GM12891 (cell line): ENCODE measurements around the gene ZMIZ1.

Experiments used
- PAX5 ChIP-seq: IDR thresholded peaks from 2 replicates; pipeline ENCODE4 v1.6.1; 2011; ENCODE audit warnings: low read length, moderate library complexity, mild to moderate bottlenecking; ENCODE audit not compliant: insufficient read depth, severe bottlenecking
- POLR2A ChIP-seq: IDR thresholded peaks from 2 replicates; pipeline ENCODE4 v1.6.1; 2011; ENCODE audit warnings: low read depth, low read length, control low read depth
- POLR2AphosphoS5 ChIP-seq: IDR thresholded peaks from 2 replicates; pipeline ENCODE4 v1.6.1; 2011; ENCODE audit warnings: low read depth, low read length, control low read depth
- POU2F2 ChIP-seq: IDR thresholded peaks from 2 replicates; pipeline ENCODE4 v1.6.1; 2011; ENCODE audit warnings: low read depth, mild to moderate bottlenecking, control low read depth, low read length, moderate library complexity
- SPI1 ChIP-seq: IDR thresholded peaks from 2 replicates; pipeline ENCODE4 v1.6.1; 2011; ENCODE audit warnings: low read depth, low read length, control low read depth
- TAF1 ChIP-seq: IDR thresholded peaks from 2 replicates; pipeline ENCODE4 v1.6.1; 2011; ENCODE audit warnings: low read depth, low read length, control low read depth

DNA sequence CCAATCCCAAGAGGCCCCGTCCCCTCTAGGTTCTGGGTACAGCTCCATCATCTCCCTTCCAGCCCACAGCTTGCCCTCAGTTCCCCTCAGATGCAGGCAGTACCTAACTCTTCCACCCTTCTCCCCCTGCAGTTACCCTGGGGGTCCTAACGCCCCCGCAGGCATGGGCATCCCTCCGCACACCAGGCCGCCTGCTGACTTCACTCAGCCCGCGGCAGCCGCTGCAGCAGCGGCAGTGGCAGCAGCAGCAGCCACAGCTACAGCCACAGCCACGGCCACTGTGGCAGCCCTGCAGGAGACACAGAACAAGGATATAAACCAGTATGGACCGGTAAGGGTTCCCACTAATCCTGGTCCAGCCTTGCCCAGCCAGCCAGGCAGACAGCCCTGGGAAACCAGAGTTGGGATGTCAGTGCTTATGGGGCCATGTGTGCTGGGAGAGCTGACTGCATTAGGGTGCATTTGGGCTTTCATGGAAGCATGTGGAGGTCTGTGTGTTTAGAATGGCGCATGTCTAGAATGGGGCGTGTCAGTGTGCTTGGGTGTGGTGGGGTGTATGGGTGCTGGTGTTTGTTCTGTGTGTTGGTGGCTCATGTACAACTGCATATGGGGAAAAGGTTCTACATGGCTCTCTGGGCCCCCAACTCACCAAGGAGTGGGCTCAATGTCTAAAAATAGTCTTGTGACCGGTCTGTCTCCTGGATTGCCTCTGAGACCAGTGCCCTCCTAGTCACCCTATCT lies 223.4 kb downstream of the ZMIZ1 start:
- no peak for TF ChIP-seq TAF1
- no peak for TF ChIP-seq POLR2A
- TF ChIP-seq POLR2AphosphoS5, result no peak
- TF ChIP-seq SPI1, result no peak
- TF ChIP-seq PAX5, result no peak
- TF ChIP-seq POU2F2, result no peak
